ENCODE data around the gene SCML1. TPM values are rescaled to one million over a fixed set of nuclear protein-coding genes. Genes with fewer than 3 reads are reported as not detected.

SCML1 gene
- polyA plus RNA-seq, 1 of the 3 experiments (the other 2 are of a cell fraction): 10.7 TPM

DNA sequence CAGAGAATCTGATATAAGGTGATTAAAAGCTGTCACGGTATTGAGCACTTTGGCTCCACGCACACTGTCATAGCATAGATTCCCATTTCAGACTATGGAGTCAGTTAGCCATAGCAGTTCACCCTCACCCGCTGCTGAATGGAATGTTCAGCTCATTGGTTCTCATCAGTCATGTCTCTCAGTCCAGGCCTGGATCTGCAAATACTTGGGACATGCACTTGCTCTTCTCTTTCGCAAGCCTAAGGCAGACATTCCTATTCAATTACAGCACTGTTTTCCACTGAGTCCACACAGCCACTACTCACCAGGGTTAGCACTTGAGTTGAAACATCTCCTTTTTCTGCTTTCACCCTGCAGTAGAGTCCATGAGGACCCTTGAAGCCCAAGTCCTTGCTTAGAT lies 30.6 kb upstream of the SCML1 start:
- H3K9ac ChIP-seq: no peak overlapping the region
- H3K4me2 ChIP-seq: no peak overlapping the region
- H3K36me3 ChIP-seq (replicated peaks in 1 of 2; ENCODE audit: control insufficient read depth in 1 of 2, insufficient read depth in 2 of 2, low read length in 1 of 2): no peaks in the 10 kb centered on the region
- H3K4me1 ChIP-seq (ENCODE audit: control insufficient read depth in 1 of 2, insufficient read depth in 2 of 2, low read depth in 1 of 2, low read length in 1 of 2): no peaks in the 10 kb centered on the region; a peak in 1 of 4 replicates
- H3K4me3 ChIP-seq (ENCODE audit: low read depth in 2 of 2, low read length in 1 of 2): no peak overlapping the region
- DNase-seq: no peak
- 50% methylated on average over 4 of the region's 4 CpGs for WGBS (ENCODE audit: low lambda C conversion rate)
- H4K20me1 ChIP-seq (ENCODE audit: insufficient read depth): no peaks in the 10 kb centered on the region
- no peaks in the 10 kb centered on the region for H3K9me3 ChIP-seq
- H3K27ac ChIP-seq (ENCODE audit: low read depth in 2 of 2, low read length in 1 of 2): no peak overlapping the region
- H3K27me3 ChIP-seq (ENCODE audit: insufficient read depth): no peaks in the 10 kb centered on the region
- no peaks in the 10 kb centered on the region for H3F3A ChIP-seq (replicated peaks; ENCODE audit: insufficient read depth)
- ChIA-PET POLR2A (no interaction called here), CTCF (interaction anchor here (0.9 kb wide), 1 partner anchor 17 kb away, joined by 3 read pairs; no protein-coding TSS in a partner anchor)
- H3K9me2 ChIP-seq: no peaks in the 10 kb centered on the region
- TF ChIP-seq GATA2 (CRISPR knock-in tag; IDR thresholded peaks at IDR 0.05) (no peak), TEAD4 (IDR thresholded peaks at IDR 0.05; ENCODE audit: borderline replicate concordance, insufficient read depth) (no peak)
- TF ChIP-seq, protein P1, sequence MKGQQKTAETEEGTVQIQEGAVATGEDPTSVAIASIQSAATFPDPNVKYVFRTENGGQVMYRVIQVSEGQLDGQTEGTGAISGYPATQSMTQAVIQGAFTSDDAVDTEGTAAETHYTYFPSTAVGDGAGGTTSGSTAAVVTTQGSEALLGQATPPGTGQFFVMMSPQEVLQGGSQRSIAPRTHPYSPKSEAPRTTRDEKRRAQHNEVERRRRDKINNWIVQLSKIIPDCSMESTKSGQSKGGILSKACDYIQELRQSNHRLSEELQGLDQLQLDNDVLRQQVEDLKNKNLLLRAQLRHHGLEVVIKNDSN (IDR thresholded peaks at IDR 0.05; ENCODE audit: borderline replicate concordance, low read depth): no peak
- no peaks in the 10 kb centered on the region for H3K79me2 ChIP-seq (ENCODE audit: insufficient read depth)
- H2AFZ ChIP-seq (ENCODE audit: low read depth): no peak overlapping the region

DNA sequence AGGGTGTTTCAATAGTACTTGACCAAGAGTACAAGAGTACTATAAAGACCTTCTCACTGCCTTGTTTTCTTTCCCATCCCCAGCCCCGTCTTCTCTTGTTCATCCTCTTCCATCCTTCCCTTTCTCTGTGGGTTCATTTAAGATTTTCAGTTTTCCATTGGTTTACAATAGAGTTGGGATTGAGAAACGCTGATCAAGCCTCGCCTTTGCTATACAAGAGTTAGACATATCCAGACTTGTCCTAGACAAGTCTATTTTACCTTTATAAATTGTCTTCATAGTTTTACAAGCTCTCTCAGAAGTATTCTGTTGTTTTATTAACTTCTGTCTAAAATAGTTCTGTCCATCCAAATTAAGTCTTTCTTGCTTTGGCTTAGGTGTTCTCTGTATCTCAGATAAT lies 29.6 kb upstream of the SCML1 start:
- POLR2A ChIA-PET: no interaction called here
- no peaks in the 10 kb centered on the region; a peak in 1 of 4 replicates for H3K4me1 ChIP-seq (ENCODE audit: control insufficient read depth in 1 of 2, insufficient read depth in 2 of 2, low read depth in 1 of 2, low read length in 1 of 2)
- H3K9me3 ChIP-seq: no peaks in the 10 kb centered on the region
- no peak overlapping the region for H3K27ac ChIP-seq (ENCODE audit: low read depth in 2 of 2, low read length in 1 of 2)
- no peak overlapping the region for H3K9ac ChIP-seq
- no peak for DNase-seq
- H3K79me2 ChIP-seq (ENCODE audit: insufficient read depth): no peaks in the 10 kb centered on the region
- TF ChIP-seq YY1 (IDR thresholded peaks at IDR 0.05; ENCODE audit: low read depth) (no peak), FOXJ3 (CRISPR knock-in tag; IDR thresholded peaks at IDR 0.05) (no peak), MEF2A (IDR thresholded peaks at IDR 0.05; ENCODE audit: borderline replicate concordance, low read depth) (no peak), POLR2AphosphoS5 (IDR thresholded peaks at IDR 0.05; ENCODE audit: low read depth, low read length) (no peak), RFX5 (IDR thresholded peaks at IDR 0.05; ENCODE audit: low read length) (no peak), TEAD4 (IDR thresholded peaks at IDR 0.05; ENCODE audit: borderline replicate concordance, insufficient read depth) (no peak), GATA2 (CRISPR knock-in tag; IDR thresholded peaks at IDR 0.05) (no peak), NRF1 (IDR thresholded peaks at IDR 0.05; ENCODE audit: low read depth, low read length) (no peak), FOSL2 (IDR thresholded peaks at IDR 0.05; ENCODE audit: borderline replicate concordance, low read depth) (no peak)
- no peak overlapping the region for H3K4me2 ChIP-seq
- no peaks in the 10 kb centered on the region for H3K27me3 ChIP-seq (ENCODE audit: insufficient read depth)
- no peaks in the 10 kb centered on the region for H4K20me1 ChIP-seq (ENCODE audit: insufficient read depth)
- CTCF ChIA-PET: interaction anchor here (0.6 kb wide), 1 partner anchor 667 kb away, joined by 3 read pairs; no protein-coding TSS in a partner anchor
- 51% methylated on average over 3 of the region's 3 CpGs for WGBS (ENCODE audit: low lambda C conversion rate)
- H2AFZ ChIP-seq (ENCODE audit: low read depth): no peak overlapping the region
- H3F3A ChIP-seq (replicated peaks; ENCODE audit: insufficient read depth): no peaks in the 10 kb centered on the region
- no peaks in the 10 kb centered on the region for H3K36me3 ChIP-seq (replicated peaks in 1 of 2; ENCODE audit: control insufficient read depth in 1 of 2, insufficient read depth in 2 of 2, low read length in 1 of 2)
- H3K9me2 ChIP-seq: no peaks in the 10 kb centered on the region
- H3K4me3 ChIP-seq (ENCODE audit: low read depth in 2 of 2, low read length in 1 of 2): no peak overlapping the region

DNA sequence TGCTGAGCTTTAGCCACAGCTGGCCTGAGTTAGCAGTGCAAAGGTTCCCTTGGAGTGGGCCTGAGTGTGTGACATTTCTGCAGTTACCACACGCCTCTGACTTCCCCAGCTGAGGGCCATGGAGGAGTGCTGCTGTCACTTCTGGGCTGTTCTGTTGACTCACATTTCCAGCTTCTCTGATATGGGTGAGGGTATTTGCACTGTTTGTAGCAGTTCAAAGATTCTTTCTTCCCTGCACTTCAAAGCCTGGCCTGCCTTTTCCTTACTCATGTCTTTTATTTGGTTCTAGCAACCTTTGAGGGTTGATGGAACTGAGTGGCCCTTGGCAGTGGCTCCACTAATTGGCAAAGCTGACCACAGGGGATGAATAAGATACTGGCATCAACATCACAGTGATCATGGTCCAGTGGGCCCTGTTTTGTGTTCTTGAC lies 26.4 kb upstream of the SCML1 start:
- no peak overlapping the region for H3K9ac ChIP-seq
- WGBS (ENCODE audit: low lambda C conversion rate): no CpG with 5 or more reads among the region's 1 CpG
- no peaks in the 10 kb centered on the region for H3K36me3 ChIP-seq (replicated peaks in 1 of 2; ENCODE audit: control insufficient read depth in 1 of 2, insufficient read depth in 2 of 2, low read length in 1 of 2)
- no peaks in the 10 kb centered on the region for H3K9me3 ChIP-seq
- H3K79me2 ChIP-seq (ENCODE audit: insufficient read depth): no peaks in the 10 kb centered on the region
- H3K9me2 ChIP-seq: no peaks in the 10 kb centered on the region
- H3F3A ChIP-seq (replicated peaks; ENCODE audit: insufficient read depth): no peaks in the 10 kb centered on the region
- H3K4me3 ChIP-seq (ENCODE audit: low read depth in 2 of 2, low read length in 1 of 2): no peak overlapping the region
- H3K4me2 ChIP-seq: no peak overlapping the region
- no peak for DNase-seq
- H3K4me1 ChIP-seq (ENCODE audit: control insufficient read depth in 1 of 2, insufficient read depth in 2 of 2, low read depth in 1 of 2, low read length in 1 of 2): no peaks in the 10 kb centered on the region; a peak in 1 of 4 replicates
- H4K20me1 ChIP-seq (ENCODE audit: insufficient read depth): no peaks in the 10 kb centered on the region
- ChIA-PET POLR2A (no interaction called here), CTCF (interaction anchor here (1.0 kb wide), 1 partner anchor 20 kb away, joined by 3 read pairs; no protein-coding TSS in a partner anchor)
- no peaks in the 10 kb centered on the region for H3K27me3 ChIP-seq (ENCODE audit: insufficient read depth)
- no peak overlapping the region for H3K27ac ChIP-seq (ENCODE audit: low read depth in 2 of 2, low read length in 1 of 2)
- no peak overlapping the region for H2AFZ ChIP-seq (ENCODE audit: low read depth)
- TF ChIP-seq, protein P2, sequence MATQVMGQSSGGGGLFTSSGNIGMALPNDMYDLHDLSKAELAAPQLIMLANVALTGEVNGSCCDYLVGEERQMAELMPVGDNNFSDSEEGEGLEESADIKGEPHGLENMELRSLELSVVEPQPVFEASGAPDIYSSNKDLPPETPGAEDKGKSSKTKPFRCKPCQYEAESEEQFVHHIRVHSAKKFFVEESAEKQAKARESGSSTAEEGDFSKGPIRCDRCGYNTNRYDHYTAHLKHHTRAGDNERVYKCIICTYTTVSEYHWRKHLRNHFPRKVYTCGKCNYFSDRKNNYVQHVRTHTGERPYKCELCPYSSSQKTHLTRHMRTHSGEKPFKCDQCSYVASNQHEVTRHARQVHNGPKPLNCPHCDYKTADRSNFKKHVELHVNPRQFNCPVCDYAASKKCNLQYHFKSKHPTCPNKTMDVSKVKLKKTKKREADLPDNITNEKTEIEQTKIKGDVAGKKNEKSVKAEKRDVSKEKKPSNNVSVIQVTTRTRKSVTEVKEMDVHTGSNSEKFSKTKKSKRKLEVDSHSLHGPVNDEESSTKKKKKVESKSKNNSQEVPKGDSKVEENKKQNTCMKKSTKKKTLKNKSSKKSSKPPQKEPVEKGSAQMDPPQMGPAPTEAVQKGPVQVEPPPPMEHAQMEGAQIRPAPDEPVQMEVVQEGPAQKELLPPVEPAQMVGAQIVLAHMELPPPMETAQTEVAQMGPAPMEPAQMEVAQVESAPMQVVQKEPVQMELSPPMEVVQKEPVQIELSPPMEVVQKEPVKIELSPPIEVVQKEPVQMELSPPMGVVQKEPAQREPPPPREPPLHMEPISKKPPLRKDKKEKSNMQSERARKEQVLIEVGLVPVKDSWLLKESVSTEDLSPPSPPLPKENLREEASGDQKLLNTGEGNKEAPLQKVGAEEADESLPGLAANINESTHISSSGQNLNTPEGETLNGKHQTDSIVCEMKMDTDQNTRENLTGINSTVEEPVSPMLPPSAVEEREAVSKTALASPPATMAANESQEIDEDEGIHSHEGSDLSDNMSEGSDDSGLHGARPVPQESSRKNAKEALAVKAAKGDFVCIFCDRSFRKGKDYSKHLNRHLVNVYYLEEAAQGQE (IDR thresholded peaks at IDR 0.05; ENCODE audit: low read depth, low read length): no peak
- TF ChIP-seq, protein P3, sequence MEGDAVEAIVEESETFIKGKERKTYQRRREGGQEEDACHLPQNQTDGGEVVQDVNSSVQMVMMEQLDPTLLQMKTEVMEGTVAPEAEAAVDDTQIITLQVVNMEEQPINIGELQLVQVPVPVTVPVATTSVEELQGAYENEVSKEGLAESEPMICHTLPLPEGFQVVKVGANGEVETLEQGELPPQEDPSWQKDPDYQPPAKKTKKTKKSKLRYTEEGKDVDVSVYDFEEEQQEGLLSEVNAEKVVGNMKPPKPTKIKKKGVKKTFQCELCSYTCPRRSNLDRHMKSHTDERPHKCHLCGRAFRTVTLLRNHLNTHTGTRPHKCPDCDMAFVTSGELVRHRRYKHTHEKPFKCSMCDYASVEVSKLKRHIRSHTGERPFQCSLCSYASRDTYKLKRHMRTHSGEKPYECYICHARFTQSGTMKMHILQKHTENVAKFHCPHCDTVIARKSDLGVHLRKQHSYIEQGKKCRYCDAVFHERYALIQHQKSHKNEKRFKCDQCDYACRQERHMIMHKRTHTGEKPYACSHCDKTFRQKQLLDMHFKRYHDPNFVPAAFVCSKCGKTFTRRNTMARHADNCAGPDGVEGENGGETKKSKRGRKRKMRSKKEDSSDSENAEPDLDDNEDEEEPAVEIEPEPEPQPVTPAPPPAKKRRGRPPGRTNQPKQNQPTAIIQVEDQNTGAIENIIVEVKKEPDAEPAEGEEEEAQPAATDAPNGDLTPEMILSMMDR (IDR thresholded peaks at IDR 0.05): no peak
- TF ChIP-seq FOXM1 (IDR thresholded peaks at IDR 0.05; ENCODE audit: low read depth): no peak
- TF ChIP-seq CHD2 (IDR thresholded peaks at IDR 0.05; ENCODE audit: low read length, partially characterized antibody): no peak
- TF ChIP-seq JUND (IDR thresholded peaks at IDR 0.05): no peak
- TF ChIP-seq TAF1 (IDR thresholded peaks at IDR 0.05; ENCODE audit: borderline replicate concordance, low read depth, low read length): no peak
- no peak for TF ChIP-seq SMC3 (IDR thresholded peaks at IDR 0.05; ENCODE audit: low read depth, low read length)
- no peak for TF ChIP-seq RFX5 (IDR thresholded peaks at IDR 0.05; ENCODE audit: low read length)

Measured in SK-N-SH (cell line).